CD4-positive, alpha-beta T cell treated with Interleukin-21 for 1 hour (primary cell): ENCODE measurements around the gene VMAC.

Source experiments
- DNase-seq: peaks from one replicate; pipeline ENCODE4 v3.0.0-alpha.2; 2020

Gene VMAC

DNA sequence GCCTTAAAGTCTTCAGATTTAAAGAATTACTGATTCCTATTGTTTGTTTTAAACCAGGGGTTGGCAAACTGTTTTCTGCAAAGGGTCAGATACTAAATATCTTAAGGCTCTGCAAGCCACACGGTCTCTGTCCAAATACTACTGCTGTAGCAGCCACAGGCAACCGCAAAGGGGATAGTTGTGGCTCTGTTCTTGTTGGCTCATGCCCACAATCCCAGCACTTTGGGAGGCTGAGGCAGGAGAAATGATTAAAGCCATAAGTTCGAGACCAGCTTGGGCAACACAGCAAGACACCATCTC lies 50.9 kb downstream of the VMAC start:
- no peak for DNase-seq

DNA sequence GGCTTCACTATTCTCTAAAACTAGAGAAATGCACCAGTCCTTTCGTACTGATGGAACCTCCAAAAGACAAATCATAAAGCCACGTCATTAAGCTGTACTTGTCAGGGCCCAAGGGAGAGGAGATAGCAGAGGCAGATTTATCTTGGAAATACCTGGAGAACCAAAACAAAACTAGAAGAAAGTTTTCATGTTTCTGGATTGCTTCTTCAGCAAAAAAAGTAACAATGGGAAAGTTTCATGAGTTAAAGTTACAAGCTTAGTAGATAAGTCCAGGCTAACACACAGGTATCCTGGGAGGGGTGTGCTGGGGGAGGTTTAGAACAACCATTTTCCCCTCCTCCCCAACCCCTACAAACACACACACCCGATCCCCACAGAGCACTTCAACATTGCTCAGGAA lies 51.7 kb downstream of the VMAC start:
- no peak for DNase-seq

DNA sequence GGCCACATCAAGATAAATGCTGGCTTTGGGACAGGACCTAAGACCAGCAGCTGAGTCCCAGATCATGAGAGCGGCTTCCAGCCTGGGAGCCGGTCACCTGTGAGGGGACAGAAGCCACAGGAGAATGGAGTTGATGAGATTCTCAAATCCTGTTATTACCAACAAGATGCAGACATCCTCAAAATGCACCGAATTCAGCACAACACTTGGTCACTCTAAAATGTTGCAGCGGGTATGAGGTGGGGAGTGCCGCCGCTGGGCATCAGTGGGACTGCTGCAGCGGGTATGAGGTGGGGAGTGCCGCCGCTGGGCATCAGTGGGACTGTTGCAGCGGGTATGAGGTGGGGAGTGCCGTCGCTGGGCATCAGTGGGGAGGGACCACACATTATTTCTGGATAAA lies 52.1 kb downstream of the VMAC start:
- DNase-seq: no peak

DNA sequence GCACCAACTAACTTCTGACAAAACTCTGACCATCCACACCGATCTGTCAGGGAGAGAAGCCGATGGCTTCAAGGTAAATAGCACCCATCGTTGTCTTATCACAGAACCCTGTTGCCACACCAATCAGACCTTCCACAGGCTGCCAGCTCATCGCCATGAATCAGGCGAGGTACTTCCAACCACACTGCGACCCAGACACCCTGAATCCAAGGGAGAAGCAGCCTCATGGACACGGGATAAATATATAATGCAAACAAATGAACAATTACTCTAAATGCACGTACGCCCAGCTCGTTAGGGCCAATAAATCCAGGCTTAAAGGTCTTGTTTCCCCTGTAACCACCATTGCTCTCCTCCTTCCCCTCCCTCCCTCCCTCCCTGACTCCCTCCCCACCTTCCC lies 52.5 kb downstream of the VMAC start:
- no peak for DNase-seq

DNA sequence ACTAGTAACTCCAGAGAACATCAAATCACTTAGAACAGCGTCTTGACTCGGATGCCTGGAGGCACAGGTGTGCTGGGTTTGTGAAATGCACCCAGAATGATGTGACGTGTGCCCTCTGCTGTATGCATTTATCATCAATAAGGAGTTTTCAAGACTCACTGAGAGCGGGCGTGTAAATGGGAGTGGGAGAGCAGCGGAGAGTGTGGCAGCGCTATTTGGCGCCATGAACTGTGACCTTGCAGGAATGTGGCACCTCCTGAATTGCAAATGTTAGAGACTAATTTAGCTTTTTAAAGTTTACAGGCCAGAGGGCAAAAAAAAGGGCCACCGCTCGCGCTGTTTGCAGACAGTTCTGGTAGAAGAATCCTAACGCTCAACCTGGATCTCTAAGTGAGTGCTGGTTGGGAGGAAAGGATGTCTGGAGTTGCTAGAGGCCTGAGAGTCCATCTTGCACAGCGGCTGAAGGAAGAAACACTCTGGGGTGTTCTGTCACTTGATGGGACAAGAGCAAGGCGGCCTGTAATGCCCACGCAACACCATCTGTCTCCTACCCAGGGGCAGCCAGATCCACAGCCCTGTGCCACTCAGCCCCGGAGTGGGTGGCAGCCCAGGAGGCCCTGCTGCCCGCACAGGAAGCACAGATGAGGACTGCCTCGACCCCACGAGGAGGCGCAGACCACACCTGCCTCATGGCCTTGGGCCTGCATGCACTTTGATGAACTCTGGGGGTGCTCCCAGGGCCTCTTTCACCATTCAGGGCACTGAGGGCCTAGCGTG lies 53.6 kb downstream of the VMAC start:
- no peak for DNase-seq

DNA sequence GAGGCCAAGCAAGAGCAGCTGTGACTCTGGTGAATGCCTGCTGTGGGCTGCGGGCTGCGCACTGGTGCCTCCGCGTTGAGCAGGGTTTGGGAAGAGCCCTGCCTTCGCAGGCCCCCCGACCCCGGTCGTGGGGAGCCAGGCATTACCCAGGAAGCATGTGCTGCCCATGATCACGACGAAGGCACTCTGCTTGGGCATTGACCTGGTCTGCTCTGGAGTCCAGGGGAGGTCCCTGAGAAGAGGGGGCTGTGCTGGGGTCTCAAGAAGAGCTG lies 54.1 kb downstream of the VMAC start:
- no peak for DNase-seq

DNA sequence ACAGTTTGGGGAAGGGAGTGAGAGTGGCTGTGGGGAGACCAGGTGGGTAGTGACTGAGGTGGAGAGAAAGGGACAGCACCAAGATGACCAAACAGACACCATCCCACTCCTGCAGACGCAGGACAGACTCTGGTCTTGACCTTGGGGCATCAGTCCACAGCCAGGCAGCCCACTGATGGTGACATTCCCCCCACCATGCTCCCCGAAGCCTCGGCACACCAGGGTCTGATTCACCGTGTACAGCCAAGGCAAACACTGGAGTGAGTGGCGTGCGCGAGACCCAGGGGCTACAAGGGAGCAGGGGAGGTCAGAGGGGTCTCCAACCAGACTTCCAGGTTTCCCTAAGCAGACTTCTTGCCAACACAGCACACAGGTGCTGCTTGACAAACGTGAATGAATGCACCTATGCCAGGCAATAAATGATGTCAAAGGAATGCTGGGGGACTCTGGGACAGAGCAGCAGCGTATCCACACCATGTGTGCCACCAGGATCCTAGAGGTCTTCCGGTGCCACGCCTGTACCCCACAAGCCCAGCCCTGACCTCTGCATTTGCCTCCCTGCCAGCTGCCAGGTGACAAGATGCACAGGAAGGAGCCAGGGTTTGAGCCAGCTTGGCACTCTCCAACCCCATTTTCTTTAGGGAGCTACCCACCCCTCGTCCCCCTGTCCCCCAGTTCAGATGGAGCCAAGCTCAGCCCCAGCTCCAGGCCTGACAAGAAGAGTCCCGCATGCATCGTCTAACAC lies 54.8 kb downstream of the VMAC start:
- DNase-seq: no peak
